ENCODE results near the gene CNIH2. TPM values are rescaled to one million over a fixed set of nuclear protein-coding genes. Genes with fewer than 3 reads are reported as not detected.

CNIH2 gene
- total RNA-seq, 4 donors from 2014 or later = not detected

GRCh38 chr11:66333220-66333877 lies 55.4 kb downstream of the CNIH2 start:
- no peak overlapping the region for H3K4me3 ChIP-seq
- no peak overlapping the region for H3K27ac ChIP-seq
- TF ChIP-seq POLR2A (IDR thresholded peaks at IDR 0.05) (no peak), EP300 (IDR thresholded peaks at IDR 0.05) (no peak)
- WGBS, 2 donors = 85 to 86% methylated on average over 15 to 19 of the region's 19 CpGs
- DNase-seq (ENCODE audit: low spot score in 2 of 2) = no peak
- H3K27me3 ChIP-seq = no peaks in the 10 kb centered on the region
- peaks cover 0 to 41% (median 30%) of the 10 kb centered on the region in 4 donors for H3K4me1 ChIP-seq
- peaks cover 0 to 47% (median 4%) of the 10 kb centered on the region in 3 donors for H3K36me3 ChIP-seq
- H3K9me3 ChIP-seq = no peaks in the 10 kb centered on the region

Other genes with a start within 250 kb of the CNIH2 start
- not detected for gene GAL3ST3, start 229.0 kb upstream of the CNIH2 start, total RNA-seq
- 100 to 1,000 TPM; 148 to 216 (median 156) TPM for gene SF3B2, start 225.8 kb upstream of the CNIH2 start, total RNA-seq
- 10 to 100 TPM; 32.0 to 62.7 (median 51.8) TPM for gene PACS1, start 207.9 kb upstream of the CNIH2 start, total RNA-seq
- 10 to 100 TPM; 14.9 to 32.7 (median 23.9) TPM for gene KLC2, start 20.5 kb upstream of the CNIH2 start, total RNA-seq
- 100 to 1,000 TPM in 2 of 4 donors, 10 to 100 TPM in 2; 76.3 to 144 (median 96.8) TPM for gene RAB1B, start 9.5 kb upstream of the CNIH2 start, total RNA-seq
- 100 to 1,000 TPM in 2 of 4 donors, 10 to 100 TPM in 2; 76.0 to 143 (median 90.6) TPM for gene YIF1A, start 11.0 kb downstream of the CNIH2 start, total RNA-seq
- gene TMEM151A, start 13.7 kb downstream of the CNIH2 start, total RNA-seq = not detected
- gene CD248, start 38.9 kb downstream of the CNIH2 start, total RNA-seq = 10 to 100 TPM; 29.9 to 69.7 (median 47.3) TPM
- gene RIN1, start 58.3 kb downstream of the CNIH2 start, total RNA-seq = 10 to 100 TPM in 1 of 4 donors, 1 to 10 TPM in 3; 2.4 to 14.1 (median 4.1) TPM
- gene BRMS1, start 66.9 kb downstream of the CNIH2 start, total RNA-seq = 10 to 100 TPM; 27.2 to 44.7 (median 34.8) TPM
- gene B4GAT1, start 69.5 kb downstream of the CNIH2 start, total RNA-seq = 100 to 1,000 TPM in 1 of 4 donors, 10 to 100 TPM in 3; 53.4 to 105 (median 97.6) TPM
- 1 to 10 TPM; 1.5 to 5.4 (median 2.4) TPM for gene SLC29A2, start 93.6 kb downstream of the CNIH2 start, total RNA-seq
- under 1 TPM in 1 of 4 donors, not detected in 3; 0.42 TPM for gene NPAS4, start 142.9 kb downstream of the CNIH2 start, total RNA-seq
- gene MRPL11, start 160.7 kb downstream of the CNIH2 start, total RNA-seq = 10 to 100 TPM; 42.9 to 63.8 (median 53.9) TPM
- 10 to 100 TPM; 14.4 to 26.4 (median 20.4) TPM for gene PELI3, start 188.7 kb downstream of the CNIH2 start, total RNA-seq
- 10 to 100 TPM; 12.2 to 41.8 (median 25.0) TPM for gene DPP3, start 202.3 kb downstream of the CNIH2 start, total RNA-seq
- gene BBS1, start 232.5 kb downstream of the CNIH2 start, total RNA-seq = 100 to 1,000 TPM in 2 of 4 donors, 10 to 100 TPM in 2; 66.1 to 161 (median 104) TPM